ENCODE results near the gene ZSCAN2. TPM values are rescaled to one million over a fixed set of nuclear protein-coding genes. Genes with fewer than 3 reads are reported as not detected.

Gene ZSCAN2
- total and polyA plus RNA-seq, 8 donors, result 5.8 to 26.5 (median 22.2) TPM

DNA sequence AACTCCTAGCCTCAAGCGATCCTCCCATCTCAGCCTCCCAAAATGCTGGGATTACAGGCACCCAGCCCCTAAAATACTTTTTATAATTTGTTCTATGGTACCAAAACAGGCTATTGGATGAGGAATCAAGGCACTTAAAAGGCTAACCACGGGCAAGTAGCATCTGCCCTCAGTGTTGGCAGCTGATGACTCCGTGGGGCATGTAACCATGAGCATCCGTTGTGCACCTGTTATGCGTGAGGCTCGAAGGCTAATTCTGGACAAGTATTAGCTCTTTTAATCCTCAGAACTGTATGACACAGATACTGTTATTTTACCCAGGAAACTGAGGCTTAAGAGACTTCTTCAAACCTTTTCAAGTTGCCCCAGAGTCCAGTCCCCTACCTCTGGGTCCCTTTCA lies 43.0 kb downstream of the ZSCAN2 start:
- peaks cover 0 to 100% of the 10 kb centered on the region in 2 donors for H3K36me3 ChIP-seq
- ATAC-seq (no peak), DNase-seq (peak in 1 of 4 donors; percentile 0)
- H3K9me3 ChIP-seq, result no peaks in the 10 kb centered on the region
- no peak overlapping the region for H3K27ac ChIP-seq
- intact Hi-C loops (cut with DNase I), result no loop called here
- H3K4me1 ChIP-seq, result peaks cover 0 to 9% of the 10 kb centered on the region in 2 donors
- H3K27me3 ChIP-seq, result no peaks in the 10 kb centered on the region
- H3K4me3 ChIP-seq, result no peak overlapping the region
- TF ChIP-seq CTCF (IDR thresholded peaks at IDR 0.05), result no peak

DNA sequence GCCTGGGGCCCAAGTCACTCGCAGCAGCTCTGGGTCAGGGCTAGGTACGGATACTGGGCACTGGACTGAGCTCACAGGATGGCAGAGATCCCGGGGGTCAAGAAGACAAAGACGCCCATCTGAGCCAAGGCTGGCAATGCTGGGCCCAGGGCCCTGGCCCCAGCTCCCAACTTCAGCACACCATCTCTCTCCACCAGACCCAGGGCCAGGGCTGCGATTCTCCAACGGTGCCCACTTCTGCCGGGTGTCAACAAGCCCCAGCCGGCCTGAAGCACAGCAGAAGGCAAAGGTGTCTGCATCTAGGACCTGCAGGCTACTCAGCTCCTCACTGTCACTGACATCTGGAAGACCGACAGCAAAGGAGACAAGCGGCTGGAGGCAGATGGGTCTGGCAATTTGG lies 44.7 kb downstream of the ZSCAN2 start:
- intact Hi-C loops (cut with DNase I), result no loop called here
- ATAC-seq (no peak), DNase-seq (no peak)
- no peaks in the 10 kb centered on the region for H3K27me3 ChIP-seq
- no peak overlapping the region for H3K4me3 ChIP-seq
- H3K27ac ChIP-seq, result no peak overlapping the region
- H3K9me3 ChIP-seq, result no peaks in the 10 kb centered on the region
- peaks cover 0 to 100% of the 10 kb centered on the region in 2 donors for H3K36me3 ChIP-seq
- TF ChIP-seq CTCF (IDR thresholded peaks at IDR 0.05), result no peak
- H3K4me1 ChIP-seq, result peaks cover 0 to 18% of the 10 kb centered on the region in 2 donors

DNA sequence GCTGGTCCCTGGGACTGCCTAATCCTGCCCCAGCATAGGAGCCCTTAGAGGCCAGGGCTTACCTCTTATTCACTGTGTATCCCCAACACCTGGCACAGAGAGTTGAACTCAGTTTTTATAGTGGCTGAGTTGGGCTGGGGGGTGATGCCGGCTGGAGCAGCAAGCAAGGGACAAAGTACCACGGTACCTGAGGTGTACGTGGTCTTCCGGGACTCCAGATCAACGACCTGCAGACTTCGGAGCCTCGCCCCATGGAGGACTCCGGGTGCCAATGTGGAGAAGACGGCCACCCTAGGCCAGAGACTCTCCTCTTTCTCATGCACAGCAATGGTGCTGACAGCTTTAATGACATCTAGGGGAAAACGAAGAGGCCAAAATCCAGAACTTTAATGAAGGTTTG lies 45.2 kb downstream of the ZSCAN2 start:
- intact Hi-C loops (cut with DNase I), result no loop called here
- H3K36me3 ChIP-seq, result peaks cover 0 to 100% of the 10 kb centered on the region in 2 donors

DNA sequence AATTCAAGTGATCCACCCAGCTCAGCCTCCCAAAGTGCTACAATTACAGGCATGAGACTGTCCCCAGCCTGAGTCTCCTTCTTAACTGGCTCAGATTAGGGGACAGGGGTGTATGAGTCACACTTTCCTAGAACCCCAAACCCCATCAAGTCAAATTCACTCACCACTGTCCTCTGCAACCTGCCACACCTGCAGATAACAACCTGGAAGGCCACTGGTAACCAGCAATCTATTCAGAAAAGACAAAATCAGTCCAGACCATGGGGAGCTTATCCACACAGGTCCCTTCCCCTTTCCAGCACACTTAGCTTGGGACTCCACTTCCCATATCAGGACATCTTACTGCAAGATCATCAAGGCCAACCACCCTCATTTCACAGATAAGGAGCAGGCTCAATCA lies 46.9 kb downstream of the ZSCAN2 start:
- intact Hi-C loops (cut with DNase I), result no loop called here
- Histone ChIP-seq H3K4me1 (peaks cover 2 to 35% of the 10 kb centered on the region in 2 donors), H3K4me3 (no peak overlapping the region), H3K27ac (no peak overlapping the region), H3K9me3 (no peaks in the 10 kb centered on the region), H3K36me3 (peaks cover 0 to 98% of the 10 kb centered on the region in 2 donors), H3K27me3 (no peaks in the 10 kb centered on the region)
- no peak for TF ChIP-seq CTCF (IDR thresholded peaks at IDR 0.05)
- DNase-seq (no peak), ATAC-seq (no peak)

More for the DNA sequence above, 45.2 kb downstream of the ZSCAN2 start:
- Histone ChIP-seq H3K9me3 (no peaks in the 10 kb centered on the region), H3K27me3 (no peaks in the 10 kb centered on the region), H3K4me1 (peaks cover 0 to 18% of the 10 kb centered on the region in 2 donors), H3K4me3 (no peak overlapping the region), H3K27ac (no peak overlapping the region)
- TF ChIP-seq CTCF (IDR thresholded peaks at IDR 0.05), result no peak
- DNase-seq (no peak), ATAC-seq (no peak)

DNA sequence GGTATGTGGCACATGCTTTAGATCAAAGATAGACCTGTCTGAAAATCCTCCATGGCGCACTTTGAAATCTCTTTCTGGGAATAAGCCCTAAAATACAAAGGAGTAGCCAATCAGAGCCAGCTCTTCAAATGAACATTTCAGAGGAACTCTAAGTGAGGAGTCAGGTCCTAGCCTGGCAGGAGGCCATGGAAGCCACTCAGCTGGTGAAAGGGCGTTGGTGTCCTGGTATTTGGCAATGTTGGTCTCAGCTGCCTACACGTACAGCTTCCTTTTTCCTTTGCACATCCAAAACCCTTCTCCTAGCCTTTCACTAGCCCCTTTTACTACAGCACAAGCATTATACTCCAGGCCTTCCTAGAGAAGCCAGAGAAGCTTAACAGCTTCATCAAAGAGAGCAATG lies 47.7 kb downstream of the ZSCAN2 start:
- peak; percentile 63 for ATAC-seq
- Histone ChIP-seq H3K4me1 (peaks cover 10 to 43% of the 10 kb centered on the region in 2 donors), H3K4me3 (no peak overlapping the region), H3K9me3 (no peaks in the 10 kb centered on the region), H3K27ac (no peak overlapping the region), H3K36me3 (peaks cover 0 to 90% of the 10 kb centered on the region in 2 donors), H3K27me3 (no peaks in the 10 kb centered on the region)
- DNase-seq, result peak in 1 of 4 donors; percentile 71
- intact Hi-C loops (cut with DNase I), result no loop called here
- TF ChIP-seq CTCF (IDR thresholded peaks at IDR 0.05), result no peak

Measured in left lung (tissue), 10 donors.